HG03066 (cell line): ENCODE measurements around the gene NQO1.
"Not testable (repeated sequence)": the region's sequence is repeated elsewhere in the genome, so short reads cannot be mapped to it uniquely, and the experiment has no call there.

Source experiments
- ATAC-seq: cut with Tn5 transposase; IDR thresholded peaks from one replicate; pipeline ENCODE4 v1.9.1; 2021; ENCODE audit warnings: low read depth; ENCODE audit not compliant: unreplicated experiment

Gene NQO1

DNA sequence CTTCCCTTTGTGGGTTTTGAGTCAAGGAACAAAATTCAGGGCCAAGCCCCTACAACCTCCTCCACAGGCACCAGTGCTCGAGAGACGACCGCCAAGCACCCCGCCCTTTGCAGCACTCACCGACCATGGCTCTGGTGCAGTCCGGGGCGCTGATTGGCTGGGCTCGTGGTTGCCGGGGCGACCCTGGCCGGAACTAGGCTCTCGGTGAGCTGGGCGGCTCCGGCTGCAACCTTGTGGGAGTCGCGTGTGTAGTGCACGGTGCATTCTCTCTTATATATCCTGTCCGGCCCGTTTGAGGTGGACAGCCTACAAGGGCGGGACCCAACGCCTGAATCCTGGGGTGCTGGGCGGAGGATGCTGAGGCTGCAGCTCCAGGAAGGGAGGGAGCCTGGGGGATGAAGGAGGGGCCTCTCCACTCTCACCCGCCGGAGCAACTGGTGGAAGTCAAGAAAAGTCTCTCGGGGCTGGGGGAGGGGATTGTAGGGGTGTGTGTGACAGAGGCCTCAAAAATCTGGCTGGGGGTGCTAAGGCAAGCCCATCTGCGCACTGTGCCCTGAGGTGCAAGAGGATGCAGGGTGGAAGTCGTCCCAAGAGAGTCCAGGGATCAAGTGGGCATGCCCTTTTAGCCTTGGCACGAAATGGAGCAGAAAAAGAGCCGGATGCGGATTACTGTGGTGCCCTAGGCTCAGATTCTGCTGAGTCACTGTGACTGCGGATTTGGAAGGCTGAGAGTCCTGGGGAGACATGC is at the start of gene NQO1:
Gene NQO1 (minus strand): TSS at position 248 of the 748 bp plus-strand sequence. CDS start 121 bp downstream, at position 127.
- peak; percentile 97 for ATAC-seq

DNA sequence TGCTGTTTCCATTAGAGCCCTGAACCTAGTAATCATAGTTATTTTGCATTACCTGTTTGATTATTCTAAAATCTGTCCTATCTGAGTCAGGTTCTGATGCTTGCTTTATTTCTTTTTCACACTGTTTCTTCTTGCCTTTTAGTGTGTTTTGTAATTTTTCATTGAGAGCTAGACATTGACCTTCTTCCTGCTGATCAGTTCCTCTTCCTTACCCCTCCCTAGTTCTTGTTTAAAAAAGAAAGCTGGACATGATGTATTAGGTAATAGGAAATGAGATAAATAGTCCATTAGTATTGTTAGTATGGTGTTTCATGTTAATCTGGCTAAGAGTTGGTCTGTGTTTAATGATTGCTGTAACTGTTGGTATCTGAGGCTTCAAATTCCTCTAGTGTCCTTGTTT is 49.2 kb upstream of the NQO1 start:
- no peak for ATAC-seq

DNA sequence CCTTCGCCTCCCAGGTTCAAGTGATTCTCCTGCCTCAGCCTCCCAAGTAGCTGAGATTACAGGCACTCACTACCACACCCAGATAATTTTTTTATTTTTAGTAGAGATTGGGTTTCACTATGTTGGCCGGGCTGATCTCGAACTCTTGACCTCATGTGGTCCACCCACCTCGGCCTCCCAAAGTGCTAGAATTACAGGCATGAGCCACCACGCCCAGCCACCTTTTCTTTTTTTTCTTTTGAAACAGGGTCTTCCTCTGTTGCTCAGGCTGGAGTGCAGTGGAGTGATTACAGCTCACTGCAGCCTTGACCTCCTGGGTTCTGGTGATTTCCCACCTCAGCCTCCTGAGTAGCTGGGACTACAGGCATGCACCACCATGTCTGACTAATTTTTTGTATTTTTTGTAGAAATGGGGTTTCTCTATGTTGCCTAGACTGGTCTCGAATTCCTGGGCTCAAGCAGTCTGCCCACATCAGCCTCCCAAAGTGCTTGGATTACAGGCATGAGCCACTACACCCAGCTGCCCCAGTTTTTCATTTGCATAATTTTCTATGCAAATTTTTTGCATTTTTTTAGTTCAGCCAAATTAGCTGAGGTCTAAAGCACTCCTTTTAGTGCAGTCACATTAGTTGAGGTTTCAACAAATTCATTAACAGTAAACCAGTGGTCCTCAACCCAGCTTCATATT is 47.0 kb upstream of the NQO1 start:
- ATAC-seq, result no peak

DNA sequence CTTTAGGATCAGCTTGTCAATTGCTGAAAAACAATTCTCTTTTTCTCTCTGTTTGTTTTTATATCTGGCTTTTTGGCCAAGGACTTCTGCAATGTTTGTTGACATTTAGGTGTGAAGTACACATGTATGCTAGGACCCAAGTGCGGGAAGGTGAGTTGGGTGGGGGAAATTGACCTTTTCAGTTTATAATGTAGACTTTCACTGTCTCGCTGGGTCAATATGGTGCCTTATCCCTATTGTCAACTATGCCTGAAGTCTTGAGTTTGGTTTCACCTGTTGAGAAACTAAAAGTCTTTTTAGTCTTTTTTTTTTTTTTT is 45.2 kb upstream of the NQO1 start:
- no peak for ATAC-seq

DNA sequence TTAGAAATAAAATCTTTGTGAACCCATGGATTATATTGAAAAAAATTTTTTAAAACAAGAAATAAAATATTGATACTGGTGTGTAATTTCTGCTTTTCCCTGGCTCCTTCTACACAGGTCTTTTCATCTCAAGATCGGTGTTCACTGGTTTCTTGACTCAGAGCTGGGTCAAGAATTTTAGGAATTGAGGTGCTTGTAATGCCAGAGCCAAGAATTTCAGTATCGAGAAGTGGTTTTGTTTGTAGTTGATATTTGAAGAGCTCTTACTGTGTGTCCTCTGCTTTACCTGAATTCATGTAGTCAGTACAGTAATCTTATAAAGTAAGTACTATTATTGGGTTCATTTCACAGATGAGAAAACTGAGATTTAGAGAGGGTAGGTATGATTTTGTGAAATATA is 43.0 kb upstream of the NQO1 start:
- no peak for ATAC-seq

DNA sequence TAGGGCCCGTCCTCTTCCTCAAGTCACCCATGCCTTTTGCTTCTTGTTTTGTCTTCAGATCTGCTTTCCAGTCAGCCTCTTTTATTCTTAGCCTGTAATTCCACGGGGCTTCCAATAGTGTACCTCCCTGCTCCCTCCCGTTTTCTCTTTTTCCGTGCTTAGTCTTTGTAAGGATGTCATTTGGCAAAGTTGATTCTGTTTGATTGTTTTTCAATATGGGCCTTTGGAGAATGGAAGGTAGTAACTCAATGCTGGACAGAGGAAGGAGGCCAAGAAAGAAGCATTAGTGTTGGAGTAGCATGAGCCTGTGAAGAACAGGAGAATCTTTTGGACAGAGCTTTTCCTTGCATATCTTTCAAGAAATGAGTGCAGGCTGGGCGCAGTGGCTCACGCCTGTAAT is 42.3 kb upstream of the NQO1 start:
- no peak for ATAC-seq

DNA sequence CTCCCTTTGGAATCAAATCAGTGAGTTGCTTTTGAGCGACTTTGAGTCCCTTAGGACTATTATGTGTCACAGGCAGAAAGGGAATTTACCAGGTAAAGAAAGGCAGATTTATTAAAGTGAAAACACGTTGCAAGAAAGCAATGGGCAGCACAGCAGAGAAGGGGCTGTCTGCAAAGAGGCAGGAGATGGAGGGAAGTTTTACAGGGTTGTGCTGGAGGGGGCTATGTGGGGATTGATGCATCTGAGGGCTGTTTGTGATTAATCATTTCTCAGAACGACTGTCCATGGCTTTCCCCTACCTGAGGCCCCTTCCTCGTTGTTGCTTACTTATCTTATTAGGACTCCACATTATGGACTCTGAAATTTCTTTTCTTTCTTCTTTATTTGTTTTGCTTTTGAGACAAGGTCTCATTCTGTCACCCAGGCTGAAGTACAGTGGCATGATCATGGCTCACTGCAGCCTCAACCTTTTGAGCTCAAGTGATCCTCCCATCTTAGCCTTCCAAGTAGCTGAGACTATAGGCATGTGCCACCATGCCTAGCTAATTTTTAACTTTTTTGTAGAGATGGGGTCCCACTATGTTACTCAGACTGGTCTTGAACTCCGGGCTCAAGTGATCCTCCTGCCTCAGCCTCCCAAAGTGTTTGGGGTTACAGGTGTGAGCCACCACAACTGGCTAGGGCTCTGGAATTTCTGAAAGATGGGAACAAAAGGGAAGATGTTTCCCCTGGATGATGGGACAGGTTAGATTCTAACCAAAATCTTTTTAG is 41.3 kb upstream of the NQO1 start:
- ATAC-seq, result no peak

DNA sequence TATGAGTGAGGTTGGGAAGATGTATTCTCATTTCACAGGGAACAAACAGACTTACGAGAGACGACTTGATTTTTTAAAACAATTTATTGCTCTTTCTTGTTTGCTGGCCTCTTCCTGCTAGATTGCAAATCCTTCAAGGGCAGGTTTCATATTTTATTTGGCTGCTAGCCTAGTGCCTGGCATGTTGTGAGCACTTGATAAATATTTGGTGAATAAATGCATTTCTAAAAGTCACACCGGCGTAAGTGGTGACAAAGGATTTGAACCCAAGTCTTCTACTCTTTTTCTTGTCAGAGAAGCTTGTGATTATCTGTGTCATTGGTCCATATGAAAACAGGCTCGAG is 37.2 kb upstream of the NQO1 start:
- no peak for ATAC-seq

DNA sequence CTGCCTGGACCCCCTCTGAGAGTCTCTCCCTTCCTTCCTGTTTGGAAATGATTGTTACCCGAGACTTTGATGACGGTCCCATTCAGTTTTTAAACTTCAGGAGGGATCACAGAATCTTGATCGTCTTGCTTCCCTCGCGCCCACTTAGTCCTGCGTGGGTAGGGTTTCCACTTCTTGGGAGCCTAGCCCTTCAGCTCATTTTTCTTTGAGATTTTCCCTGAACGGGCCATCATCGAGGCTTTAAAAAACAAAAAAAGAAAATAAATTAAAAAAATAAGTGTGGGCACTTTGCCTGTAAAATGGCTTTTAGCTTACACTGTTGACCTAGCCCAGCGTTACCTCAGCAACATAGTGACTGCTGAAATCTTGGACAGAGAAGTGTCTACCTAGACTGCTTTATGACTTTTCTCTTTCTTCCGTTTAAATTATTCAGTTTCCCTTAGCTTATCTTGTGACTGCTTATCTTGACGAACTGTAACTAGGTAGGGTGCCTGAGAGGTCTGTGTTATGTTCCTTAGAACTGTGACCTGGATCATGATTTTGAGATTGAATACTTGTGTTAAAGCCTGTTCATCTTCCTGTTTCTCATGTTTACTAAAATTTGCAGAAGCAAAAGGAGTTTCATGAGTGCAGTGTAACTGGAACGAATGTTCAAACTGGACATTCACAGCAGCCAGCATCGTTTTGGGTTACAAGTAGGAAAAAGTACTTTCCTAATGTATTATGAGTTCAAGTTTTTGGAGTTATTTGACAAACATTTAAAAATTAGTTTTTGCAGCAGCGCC is 36.6 kb upstream of the NQO1 start:
- ATAC-seq, result peak; percentile 10

DNA sequence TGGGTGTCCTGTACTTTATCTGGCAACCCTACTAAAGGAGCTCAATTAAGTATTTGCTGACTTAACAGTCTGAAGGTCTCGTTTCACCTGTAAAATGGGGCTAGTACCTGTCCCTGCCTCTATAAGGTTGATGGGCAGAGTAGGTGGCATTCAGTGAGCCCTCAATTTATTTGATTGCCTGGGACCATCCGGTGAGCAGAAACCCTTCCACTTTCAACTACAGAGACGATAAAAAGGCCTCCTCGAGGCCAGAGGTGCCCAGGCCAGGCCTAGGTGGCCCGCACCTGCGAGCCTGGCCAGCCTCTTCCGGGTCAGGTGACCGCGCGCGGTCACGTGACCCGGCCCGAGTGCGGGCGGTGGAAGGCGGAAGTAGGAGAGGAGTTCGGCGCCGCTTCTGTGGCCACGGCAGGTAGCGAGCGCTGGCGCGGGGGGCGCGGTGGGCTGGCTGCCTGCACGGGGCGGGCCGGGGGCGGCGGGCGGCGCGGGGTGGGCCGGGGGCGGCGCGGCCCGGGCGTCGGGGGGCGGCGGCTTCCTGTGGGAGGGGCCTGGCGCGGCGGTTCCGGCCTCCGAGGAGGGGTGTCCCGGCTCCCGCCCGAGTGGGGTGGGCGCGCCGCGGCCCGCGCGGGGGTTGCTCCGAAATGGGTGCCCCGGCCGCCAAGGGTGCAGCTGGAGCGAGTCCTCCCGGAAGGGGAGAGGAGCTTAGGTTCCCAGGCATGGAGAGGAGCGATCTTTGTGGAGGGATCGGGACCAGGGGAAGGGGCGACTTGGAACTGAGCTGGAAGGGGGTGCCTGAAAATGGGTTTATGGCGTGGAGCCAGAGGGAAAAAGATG is 35.8 kb upstream of the NQO1 start, which contains the start of gene WWP2:
Gene WWP2 (plus strand): TSS at position 350 of the 831 bp plus-strand sequence. CDS start 24,679 bp downstream, outside the sequence.
- ATAC-seq, result peak; percentile 78

DNA sequence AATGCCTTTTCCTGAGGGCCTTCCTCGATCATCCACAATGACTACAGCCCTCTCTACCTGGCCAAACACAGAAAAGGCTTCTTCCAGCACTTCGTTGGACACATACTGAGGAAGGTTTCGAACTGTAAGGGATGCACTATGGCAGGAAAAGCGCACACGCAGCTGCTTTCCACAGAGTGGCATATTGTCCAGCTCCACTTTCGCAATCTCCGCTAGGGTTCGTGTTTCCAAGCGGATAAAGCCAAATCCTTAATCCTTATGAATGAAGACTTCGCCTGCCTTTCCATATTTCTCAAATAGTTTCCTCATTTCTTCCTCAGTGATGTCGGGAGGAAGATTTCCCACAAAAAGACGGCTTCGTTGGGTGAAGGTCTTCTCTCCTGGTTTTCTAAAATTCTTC is 31.0 kb upstream of the NQO1 start:
- ATAC-seq, result not testable (repeated sequence)

DNA sequence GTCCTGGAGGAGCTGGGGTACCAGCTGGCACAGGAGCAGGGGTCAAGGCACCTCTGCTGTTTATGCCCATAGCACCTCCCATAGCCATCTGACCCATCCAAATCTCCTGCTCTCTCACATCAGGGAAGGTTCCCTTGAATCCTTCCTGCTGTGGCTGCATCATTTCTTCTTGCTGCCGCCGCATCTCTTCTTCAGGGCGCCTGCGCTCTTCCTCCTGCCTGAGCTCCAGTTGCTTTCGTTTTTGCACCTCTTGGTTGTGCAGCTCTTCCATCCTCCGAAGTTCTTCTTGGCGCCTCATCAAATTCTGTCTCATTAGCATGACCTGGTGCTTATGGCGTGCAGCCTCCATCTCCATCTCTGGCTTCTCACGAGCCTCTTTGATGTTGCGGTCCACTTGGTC is 30.3 kb upstream of the NQO1 start:
- no peak for ATAC-seq

DNA sequence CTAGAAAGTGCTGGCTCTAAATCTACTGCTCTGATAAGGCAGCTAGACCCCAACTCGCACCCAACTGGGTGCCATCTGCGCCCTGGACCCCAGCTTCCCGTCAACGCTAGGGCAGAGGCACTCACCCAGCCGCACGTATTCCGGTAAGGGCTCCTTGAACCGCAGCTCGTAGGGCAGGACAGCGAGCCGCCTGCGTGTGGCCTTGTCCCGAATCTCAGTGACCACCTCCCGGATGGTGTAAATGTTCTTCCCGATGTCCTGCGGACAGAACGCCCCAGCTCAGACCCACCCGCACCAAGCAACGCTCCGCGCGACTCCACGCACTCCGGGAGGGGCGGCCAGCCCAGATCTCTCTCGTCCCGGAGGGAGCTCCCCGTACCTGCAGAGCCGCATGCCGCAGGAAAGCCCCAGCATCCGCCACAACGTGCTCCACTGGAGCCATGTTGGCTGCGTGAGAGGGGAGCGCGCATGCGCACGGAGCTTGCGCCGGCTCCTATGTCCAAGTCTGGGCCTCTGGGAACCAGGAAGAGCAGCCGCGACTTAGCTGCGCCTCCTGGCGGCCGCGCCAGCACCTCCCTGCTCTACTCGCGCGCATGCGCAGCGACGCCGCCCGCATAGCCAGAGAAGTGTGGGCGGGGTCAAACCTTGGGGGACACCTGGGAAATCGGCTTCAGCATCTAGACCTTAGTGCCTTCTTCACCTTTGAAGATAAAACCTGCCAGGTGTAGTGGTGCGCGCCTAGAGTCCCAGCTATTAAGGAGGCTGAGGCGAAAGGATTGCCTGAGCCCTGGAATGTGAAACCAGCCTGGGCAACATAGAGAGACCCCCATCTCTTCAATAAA is 28.3 kb upstream of the NQO1 start, which contains the start of gene NOB1:
Gene NOB1 (minus strand): TSS at position 458 of the 842 bp plus-strand sequence. CDS start 16 bp downstream, at position 442.
- ATAC-seq, result peak; percentile 90

DNA sequence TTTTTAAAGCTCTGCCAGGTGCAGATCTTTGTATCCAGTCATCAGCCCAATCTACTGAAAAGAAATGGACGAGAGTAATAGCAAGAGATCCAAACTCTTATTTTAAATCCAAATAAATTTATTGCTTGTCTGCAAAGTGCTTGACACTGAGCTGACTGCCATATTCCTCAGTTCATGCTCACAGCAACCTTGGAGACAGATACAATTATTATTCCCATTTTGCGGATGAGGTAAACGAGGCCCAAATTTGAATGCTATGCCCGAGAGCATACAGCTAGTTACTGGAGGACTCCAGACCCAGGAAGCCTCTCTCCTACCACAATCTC is 27.7 kb upstream of the NQO1 start:
- no peak for ATAC-seq

DNA sequence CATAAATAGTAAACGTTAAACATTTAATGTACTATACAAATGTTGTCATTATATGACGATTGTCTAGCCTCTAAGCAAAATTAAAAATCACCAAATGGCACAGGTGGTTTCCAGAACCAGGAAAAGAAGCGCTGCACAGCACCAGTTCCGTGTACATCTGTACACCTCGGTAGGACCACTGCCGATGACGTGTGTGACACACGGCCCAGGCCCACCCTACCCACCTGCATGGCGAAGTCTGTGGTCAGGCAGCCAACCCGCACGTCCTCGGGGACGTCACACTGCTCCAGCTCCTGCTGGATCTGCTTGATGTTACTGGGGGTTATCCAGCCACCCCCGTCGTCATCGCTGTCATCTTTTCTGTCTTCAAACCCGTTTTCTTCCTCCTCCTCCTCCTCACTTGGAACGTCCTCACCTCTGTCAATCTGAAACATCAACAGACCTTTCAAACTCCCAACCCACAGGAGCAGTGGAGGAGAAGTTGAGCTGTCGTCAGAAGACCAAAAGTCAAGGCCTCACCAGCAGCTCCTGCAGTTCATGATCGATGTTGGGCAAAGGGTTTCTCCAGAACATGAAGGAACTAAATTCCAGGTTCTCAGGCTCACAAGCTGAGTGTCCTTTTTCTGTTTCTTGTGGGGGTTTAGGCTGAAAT is 22.5 kb upstream of the NQO1 start:
- no peak for ATAC-seq

DNA sequence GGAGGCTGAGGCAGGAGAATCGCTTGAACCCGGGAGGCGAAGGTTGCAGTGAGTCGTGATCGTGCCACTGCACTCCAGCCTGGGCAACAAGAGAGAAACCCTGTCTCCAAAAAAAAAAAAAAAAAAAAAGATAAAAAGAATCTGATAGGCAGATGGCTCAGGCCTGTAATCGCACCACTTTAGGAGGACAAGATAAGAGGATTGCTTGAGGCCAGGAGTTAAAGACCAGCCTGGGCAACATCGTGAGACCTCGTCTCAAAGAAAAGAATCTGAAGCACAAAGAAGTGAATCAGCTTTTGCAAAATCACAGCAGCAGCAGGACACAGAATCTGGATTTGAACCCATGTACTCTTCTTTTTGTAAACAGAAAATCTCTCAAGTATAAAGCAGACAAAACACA is 20.8 kb upstream of the NQO1 start:
- ATAC-seq, result no peak

DNA sequence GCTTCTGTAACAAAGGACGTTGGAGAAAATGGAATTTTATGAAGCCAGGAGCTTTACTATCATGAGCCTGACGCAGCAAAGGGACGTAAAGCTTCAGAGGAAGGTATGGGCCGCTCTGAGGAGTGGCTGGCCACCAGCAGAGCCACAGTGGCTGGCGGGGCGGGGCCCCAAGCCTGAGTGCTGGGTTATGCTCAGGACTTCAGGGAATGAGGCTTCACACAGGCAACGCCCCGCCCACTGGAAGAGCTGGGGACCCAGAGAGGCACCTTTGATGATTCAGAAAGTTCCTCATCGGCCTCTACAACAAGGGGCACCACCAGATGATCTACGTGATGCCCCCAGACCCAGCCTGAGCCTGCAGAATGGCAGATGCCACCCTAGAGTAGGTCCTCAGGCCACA is 19.6 kb upstream of the NQO1 start:
- no peak for ATAC-seq

DNA sequence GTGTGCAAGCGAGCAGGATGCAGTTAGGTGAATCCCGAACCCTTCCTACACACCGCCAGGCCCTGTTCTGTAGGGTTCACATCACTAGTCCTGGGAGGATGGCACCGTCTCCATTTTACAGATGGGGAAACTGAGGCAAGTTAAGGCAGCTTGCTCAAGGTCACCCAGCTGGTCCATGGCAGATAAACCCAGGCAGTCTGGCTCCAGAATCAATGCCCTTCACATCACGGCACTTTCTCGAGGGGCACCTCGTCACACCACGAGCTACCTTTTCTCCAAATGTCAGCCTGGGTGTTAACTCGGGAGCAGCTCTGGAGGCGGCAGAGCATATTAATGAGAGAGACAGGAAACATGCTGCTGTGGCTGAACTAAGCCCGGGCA is 18.9 kb upstream of the NQO1 start:
- ATAC-seq, result no peak
